NCI-H1417 treated with DMSO at 0.1 percent for 48 hours (cell line): ENCODE data around the gene KCNA3.

Experiments
- DNase-seq: peaks from one replicate; lab custom pipeline; 2025; lab: John Stamatoyannopoulos, UW

Gene KCNA3

DNA sequence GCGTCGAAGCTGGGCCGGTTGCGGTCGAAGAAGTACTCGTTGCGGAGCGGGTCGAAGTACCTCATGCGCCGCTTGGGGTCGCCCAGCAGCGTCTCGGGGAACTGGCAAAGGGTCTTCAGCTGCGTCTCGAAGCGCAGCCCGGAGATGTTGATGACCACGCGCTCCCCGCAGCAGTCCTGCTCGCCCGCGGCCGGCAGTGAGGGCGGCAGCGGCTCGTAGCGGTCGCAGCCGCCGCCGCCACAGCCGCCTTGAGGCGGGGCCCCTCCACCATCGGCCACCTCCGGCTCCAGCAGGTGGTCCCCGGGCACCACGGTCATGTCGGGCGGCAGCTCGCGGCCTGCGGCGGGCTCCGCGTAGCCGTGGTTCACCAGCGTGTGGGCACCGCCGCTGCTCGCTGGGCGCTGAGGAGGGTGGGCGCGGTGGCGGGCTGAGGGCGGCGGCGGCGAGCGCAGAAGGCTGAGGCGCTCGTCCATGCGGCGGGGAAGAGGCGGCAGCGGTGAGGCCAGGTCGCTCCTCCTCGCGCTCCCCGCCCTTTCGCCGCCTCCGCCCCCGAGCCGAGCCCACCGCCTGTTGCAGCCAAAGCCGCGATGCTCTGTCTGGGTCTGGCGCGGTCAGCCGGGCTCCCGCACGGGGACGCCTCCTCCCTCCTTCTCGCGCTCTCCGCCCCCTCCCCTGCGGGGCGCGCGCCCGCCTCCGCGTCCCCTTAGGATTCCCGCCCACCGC, at the start of gene KCNA3:
TSS of gene KCNA3 (minus strand) at position 604 of the 723 bp plus-strand sequence. CDS start at position 473, 131 bp downstream.
- DNase-seq, result no peak

DNA sequence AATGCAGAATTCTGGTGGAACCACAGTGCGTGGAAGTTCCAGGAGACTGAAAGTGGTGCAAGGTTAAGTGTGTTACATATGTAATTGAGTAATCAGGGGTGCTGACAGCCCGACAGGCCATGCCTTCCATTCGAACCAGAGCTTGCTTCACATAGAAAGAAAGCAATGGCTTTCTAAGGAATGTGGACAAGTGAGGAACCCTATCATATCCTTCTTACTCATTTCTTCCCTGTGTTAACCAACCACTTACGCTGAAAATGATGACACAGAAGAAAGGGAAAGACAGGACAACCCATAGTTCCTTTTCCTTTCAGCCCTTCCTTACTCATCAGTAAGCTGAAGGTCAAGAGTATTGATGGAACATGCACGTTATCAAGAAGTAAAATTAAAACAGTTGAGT, 48.1 kb upstream of the KCNA3 start:
- no peak for DNase-seq

- no peak for DNase-seq
Measured at GRCh38 chr1:110719908-110720307, 45.2 kb upstream of the KCNA3 start.

- no peak for DNase-seq
Measured at GRCh38 chr1:110718452-110718851, 43.7 kb upstream of the KCNA3 start.

- DNase-seq, result no peak
Measured at GRCh38 chr1:110717179-110717578, 42.4 kb upstream of the KCNA3 start.

DNA sequence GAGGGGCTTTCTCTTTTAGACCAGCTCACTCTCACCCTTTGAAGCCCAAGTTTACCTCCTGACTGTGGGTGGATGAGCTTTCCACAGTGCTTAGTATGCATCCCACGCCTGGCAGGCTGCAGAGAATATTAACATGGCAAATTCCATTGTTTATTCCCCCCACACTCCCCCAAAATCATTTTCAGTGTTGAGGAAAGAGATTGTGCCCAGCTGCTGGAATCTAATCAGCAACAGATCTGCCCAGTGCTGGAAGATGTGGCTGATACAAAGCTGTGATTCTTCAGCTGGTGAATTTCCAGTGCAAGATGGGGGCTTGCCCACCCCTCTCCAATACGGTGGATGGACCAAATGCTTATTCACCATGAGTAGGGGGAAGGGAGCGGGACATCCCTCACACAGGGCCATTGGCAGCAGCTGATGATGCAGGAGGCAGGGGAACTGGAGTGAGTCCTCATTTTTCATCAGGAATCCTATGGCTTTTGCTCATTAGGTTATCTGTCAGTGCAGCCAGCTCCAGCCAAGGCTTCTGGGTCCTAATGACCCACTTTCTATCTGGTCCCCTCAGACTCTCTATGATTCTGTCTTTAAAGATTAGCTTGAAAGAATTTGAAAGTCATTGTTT, 39.7 kb upstream of the KCNA3 start:
- DNase-seq, result no peak

DNA sequence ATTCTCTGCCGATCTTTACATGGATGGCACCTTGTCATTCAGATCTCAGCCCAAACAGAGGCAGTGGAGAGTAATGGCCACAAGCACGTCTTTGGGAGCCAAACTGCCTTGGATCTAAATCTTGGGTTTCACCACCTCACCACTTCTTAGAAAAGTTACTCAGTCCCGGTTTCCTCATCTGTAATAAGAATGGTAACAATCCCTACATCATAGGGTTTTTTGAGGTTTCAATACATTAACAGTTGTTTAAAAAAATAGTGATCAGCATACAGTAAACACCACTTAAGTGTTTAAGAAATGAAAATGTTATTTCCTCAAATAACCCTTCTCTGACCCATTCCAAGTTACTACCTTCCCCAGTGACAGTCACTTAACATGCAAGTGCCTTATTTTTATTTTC, 38.5 kb upstream of the KCNA3 start:
- no peak for DNase-seq

GRCh38 chr1:110710314-110710713, 35.6 kb upstream of the KCNA3 start:
- no peak for DNase-seq

DNA sequence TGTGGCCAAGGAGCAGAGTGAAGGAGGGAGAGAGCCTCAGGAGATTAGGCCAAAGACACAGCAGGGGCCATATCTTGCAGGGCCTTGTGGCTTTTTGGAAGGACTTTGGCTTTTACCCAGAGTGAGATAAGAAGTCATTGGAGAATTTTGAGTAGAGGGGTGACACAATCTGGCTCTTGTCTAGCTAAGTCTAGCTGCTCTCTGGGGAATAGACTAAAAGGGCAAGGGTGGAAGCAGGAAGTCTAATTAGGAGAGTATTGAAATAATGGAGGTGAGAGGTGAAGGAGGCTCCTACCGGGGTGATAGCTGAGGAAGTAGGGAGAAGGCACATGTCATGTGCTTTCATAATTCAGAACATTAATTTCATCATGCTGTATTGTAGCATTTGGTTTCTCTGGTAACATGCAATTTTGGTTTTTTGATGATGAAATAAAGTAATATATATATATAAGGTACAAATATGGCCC, 34.3 kb upstream of the KCNA3 start:
- DNase-seq, result no peak

GRCh38 chr1:110707232-110707631, 32.5 kb upstream of the KCNA3 start:
- DNase-seq, result no peak

DNA sequence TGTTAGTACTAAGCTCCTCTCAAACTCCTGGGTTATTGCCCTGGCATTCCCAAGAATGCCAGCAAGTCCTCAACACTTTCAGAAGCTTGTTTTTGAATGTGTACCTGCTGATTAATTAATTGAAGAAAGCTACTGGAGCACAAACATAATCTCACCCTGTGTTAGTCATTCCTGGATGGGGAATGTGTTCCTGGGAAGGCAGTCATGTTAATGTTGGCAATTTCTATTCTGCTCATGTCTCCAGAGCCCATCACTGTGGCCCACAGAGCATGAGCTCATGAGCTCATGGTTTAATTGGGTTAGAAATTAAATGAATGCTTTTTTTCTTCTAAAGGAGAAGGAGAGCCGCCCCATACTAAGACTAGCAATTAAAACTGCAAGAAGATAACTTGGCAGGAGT, 31.9 kb upstream of the KCNA3 start:
- DNase-seq, result no peak

DNA sequence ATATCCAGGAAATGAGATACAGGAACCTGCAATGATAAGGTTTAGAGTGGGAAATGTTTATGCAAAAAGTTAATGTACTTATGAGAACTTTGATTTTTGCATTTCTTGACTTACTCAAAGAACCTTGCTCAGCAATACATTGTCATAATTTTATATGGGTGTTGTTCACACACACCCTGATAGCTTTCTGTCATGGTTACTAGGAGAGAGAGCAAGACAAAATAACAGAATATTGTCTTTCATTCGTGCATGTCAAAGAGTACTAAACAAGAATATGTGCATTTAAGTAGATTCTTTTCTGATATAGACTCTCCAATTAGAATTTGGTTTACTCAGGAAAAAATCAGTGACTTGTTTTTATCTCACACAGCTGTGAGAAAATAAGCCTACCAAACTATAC, 27.5 kb upstream of the KCNA3 start:
- DNase-seq, result no peak

DNA sequence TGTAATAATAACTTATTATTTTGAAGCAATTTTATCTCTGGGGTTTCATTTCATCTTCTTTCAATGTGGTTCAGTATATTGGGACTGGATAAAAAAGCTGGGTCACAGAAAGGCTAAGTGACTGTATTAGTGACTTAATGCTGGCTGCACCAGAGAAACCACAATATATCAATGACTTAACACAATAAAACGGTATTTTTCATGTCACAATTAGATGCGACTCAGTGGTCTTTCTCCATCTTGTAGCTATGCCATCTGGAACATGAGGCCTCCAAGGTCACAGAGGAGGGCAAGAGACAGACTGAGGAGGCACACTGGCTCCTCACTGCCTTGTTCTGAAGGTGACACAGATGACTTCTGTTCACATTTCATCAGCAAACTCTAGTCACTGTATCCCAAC, 26.0 kb upstream of the KCNA3 start:
- no peak for DNase-seq

- no peak for DNase-seq
Measured at GRCh38 chr1:110697606-110698005, 22.9 kb upstream of the KCNA3 start.

DNA sequence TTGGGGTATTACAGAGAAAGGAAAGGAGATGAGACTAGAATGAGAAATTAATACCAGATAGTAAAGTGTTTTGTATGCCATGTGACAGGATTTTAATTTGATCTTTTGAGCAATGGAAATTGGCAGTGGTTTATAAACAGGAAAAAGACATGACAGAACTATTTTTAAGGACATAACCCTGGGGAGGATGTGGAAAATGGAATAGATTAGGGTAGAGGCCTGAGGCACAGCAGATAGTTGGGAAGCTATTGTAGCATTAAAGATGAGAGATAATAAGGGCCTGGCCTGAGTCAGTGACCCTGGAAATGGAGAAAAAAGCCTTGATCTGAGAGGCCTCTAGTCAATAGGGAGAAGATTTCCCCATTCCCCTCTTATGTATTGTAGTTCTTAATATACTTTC, 22.1 kb upstream of the KCNA3 start:
- no peak for DNase-seq

DNA sequence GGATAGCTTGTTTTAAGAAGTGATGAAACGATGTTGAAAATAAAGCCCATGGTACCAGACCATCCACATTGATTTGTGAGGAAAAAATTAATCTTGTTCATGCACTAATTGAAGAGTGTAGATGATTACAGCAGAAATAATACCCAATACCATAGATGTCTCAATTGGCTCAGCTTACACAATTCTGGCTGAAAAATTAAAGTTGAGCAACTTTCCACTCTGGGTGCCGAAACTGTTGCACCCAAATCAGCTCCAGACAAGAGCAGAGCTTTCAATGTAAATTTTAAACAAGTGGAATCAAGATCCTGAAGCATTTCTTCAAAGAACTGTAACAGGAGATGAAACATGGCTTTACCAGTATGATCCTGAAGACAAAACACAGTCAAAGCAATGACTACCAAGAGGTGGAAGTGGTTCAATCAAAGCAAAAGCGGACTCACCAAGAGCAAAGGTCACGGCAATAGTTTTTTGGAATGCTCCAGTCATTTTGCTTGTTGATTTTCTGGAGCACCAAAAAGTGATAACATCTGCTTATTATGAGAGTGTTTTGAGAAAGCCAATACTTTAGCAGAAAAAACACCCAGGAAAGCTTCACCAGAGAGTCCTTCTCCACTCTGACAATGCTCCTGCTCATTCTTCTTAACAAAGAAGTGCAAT, 16.1 kb upstream of the KCNA3 start:
- no peak for DNase-seq

DNA sequence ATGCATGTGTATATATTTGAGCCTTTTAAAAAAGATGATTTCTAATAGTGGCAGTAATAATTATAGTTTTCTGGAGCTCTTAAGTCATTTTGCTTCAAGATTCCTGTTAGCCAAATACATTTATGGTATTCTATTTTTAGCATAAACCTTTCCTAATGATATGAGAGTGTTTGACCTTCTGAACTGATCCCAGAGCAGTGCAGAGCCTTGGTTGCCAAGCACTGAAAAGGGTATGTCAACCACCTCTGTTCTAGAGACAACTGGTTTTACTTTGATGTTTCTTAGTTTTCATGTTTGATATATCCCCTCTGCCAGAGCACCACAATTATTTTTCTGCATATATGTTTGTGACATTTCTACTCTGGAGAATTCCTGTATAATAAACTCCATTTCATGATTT, 15.1 kb upstream of the KCNA3 start:
- DNase-seq, result no peak

DNA sequence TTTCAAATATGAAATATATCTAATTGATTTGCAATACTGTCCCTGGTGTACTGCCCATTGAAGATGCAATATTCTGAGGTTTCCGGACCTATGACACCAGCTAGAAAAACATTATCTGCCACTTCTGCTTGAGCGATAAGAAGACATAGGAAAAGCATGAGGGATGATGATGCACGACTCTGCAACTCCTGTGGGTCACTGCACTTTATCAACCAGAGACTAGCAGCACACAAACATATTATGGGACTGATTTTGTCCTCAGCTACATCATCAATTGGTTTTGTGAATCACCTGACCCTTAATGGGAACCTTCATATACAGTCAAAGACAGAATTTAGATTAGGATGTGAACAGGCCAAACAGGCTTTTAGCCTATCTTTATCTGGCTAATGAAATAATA, 13.8 kb upstream of the KCNA3 start:
- DNase-seq, result no peak

DNA sequence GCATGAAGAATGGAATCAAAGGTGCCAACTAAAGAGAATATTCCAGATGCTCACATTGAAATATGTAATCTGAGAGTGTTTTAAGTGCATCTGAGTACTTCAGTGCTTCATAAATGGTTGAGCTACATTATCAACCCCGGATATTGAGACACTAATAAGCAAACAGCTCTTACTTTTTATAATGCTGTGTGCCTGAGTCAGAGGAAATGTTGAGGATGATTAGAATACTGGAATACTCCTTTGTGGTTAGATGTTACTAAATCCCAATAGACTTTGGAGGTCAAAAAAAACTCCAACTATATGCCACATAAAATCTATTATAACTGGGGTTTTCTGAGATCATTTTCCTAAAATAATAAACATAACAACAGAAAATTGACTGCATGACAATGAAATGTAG, 12.5 kb upstream of the KCNA3 start:
- DNase-seq, result no peak

- no peak for DNase-seq
Measured at GRCh38 chr1:110686188-110686587, 11.4 kb upstream of the KCNA3 start.

GRCh38 chr1:110684491-110684890, 9.8 kb upstream of the KCNA3 start:
- no peak for DNase-seq

- no peak for DNase-seq
Measured at GRCh38 chr1:110682898-110683297, 8.2 kb upstream of the KCNA3 start.

GRCh38 chr1:110680036-110680735, 5.4 kb upstream of the KCNA3 start:
- DNase-seq, result no peak
